Left lobe of liver (tissue), 2 donors: ENCODE results near the gene ZCCHC24. TPM values are rescaled to one million over a fixed set of nuclear protein-coding genes. Genes with fewer than 3 reads are reported as not detected.
A peak's percentile ranks its signal among the peaks of the same experiment; 100 is the strongest.

Experiments
- ATAC-seq: fragments of 200-7000 bp; cut with Tn5 transposase; one replicate; pipeline ENCODE4 v1.9.1; 2020; ENCODE audit warnings: mild to moderate bottlenecking, moderate library complexity
- DNase-seq: peaks from one replicate; pipeline ENCODE4 v3.0.0-alpha.2; 2020; ENCODE audit warnings: low spot score
- total RNA-seq: library from RNA; stranded (reverse); gene quantifications from one replicate; pipeline ENCODE4 v1.2.1, GENCODE V29; 2021
- donor health status: DM: no; HTN: no; CAD: no; lungs with moderate emphysema.
- donor health status: DM: no; HTN: yes; CAD: no.

Gene ZCCHC24
- total RNA-seq, 1 donor from 2014 or later, result 30.5 TPM

GRCh38 chr10:79415736-79416577 is 29.5 kb downstream of the ZCCHC24 start:
- DNase-seq (no peak), ATAC-seq (no peak)

DNA sequence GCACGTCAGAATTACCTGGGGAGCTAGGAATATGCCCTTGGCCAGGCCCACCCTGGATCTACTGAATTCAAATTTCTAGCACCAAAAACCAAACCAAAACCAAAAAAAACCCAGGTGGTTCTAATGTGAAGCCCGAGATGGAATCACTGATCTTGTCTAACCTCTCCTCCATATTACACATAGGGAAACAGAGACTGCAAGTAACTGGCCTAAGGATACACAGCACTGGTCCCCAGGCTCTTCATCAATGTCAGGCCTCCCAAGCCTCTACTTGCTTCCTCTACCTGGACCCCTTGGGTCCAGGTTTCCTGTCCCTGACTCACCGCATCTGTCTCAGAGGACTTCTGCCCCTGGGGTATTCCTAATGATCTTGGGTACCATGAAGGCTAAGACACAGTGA is 30.7 kb downstream of the ZCCHC24 start:
- no peak for DNase-seq
- ATAC-seq, result no peak

- ATAC-seq (no peak), DNase-seq (no peak)
Observed at GRCh38 chr10:79413196-79413595, 32.2 kb downstream of the ZCCHC24 start.

DNA sequence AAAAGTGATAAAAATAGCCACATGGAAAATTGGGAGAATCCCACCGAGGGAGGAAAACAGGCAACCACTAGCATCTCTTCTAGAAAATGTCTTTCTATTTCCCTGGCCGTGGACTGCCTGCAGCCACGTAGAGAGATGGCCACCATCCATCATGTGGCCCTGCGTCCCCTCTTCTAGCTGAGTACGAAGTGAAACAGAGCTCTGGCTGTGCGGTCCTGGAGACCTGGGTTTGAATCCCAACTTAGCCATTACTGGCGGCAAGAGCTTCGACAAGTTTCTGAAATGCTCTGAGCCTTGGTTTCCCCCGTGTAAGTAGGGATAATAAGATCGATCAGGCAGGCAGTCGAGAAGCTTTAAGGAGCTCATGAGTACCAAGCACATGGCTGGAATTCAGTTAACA is 32.9 kb downstream of the ZCCHC24 start:
- ATAC-seq (no peak), DNase-seq (no peak)

- ATAC-seq (no peak), DNase-seq (peak; percentile 66)
Observed at GRCh38 chr10:79411546-79412495, 33.6 kb downstream of the ZCCHC24 start.

GRCh38 chr10:79410315-79411094 is 34.9 kb downstream of the ZCCHC24 start:
- ATAC-seq (no peak), DNase-seq (no peak)

- no peak for DNase-seq
- ATAC-seq, result no peak
Observed at GRCh38 chr10:79409726-79410085, 35.7 kb downstream of the ZCCHC24 start.

DNA sequence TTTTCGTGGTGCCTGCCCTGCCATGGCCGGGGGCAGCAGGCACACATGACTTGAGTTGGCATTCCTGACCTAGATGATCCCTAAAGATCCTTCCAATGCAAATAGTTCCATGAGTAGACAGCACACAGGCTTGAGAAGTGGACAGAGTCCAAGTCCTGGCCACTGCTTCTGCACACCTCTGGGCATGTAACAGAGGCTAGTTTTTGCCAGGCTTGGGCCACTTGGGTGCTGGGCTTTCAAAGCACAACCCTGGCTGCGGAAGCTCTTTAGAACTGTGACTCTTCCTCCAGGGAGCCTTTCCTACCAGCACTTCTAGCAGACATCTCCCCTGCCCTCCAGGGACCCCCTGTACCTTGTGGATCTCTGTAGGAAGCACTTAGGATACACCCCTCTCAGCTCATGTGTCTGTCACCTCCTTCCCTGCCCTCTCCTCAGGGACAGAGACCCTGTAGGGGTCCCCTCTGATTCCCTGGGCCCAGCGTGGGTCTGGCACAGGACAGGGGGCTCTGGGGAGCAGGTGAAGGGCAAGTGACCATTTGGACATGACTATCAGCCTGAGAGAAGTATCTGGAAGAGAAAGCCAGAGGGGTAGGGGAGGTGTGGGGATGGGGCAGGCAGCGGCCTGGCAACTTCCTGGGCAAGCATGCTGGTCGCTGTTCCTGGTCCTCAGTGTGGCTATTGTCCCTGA is 36.2 kb downstream of the ZCCHC24 start:
- ATAC-seq (peak; percentile 56), DNase-seq (peak; percentile 86)

DNA sequence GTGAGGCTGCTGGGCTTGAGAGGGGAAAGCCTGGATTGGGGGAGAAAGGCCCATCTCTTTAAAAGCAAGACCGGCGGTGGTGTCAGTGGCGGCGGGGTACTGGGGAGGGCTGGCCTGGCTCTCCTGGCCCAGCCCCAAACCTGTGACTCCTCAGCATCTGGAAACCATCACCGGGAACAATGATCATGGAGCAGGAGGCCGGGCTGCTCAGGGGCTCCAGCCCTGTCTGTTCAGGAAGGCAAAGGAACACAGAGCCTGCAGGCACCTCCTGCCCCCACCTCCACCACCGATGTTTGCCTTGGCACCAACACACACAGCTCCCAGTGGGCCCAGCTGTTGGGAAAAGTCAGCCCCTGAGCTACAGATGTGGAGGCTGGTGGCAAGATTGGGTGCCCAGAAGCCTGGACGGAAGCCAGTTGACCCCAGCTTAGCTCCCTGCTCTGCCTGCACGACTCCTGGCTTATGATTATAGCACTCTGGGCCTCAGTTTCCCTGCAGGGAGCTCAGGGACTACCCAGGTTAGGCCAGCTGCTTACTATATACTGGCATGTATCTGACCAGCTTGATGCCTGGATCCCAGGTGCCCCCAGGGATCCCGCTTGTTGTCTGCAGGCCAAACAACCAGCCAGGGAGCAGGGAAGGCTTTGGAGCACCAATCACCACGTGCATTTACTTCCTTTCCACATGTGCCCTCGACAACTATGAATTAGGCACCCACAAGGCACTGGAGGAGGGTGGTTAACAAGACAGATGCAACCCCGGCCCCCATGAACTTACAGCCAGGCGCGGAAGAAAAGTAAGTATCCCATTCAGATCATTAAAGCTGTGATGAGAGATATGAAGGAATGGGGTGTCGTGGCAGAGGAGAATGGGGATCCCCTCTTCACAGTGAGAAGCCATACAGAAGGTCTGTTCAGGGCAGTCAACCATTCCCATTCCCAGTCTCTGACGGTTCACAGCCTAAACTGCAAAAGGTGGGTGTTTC is 37.3 kb downstream of the ZCCHC24 start:
- ATAC-seq, result peak; percentile 38

DNA sequence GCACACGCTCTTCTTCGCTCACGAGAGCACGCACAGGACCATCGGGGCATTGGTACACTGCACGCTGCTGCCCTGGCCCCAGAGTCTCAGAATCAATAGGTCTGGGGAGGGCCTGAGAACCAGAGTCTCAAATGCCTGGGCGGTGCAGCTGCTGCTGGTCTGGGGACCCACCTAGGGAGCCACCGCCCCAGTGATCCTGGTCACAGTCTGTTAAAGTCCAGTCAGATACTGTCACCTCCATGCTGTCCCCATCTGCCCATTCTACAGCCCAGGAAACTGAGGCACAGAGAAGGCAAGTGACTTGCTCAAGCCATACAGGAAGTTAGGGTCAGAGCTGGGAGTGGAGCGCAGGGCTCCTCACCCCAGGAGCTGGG is 38.0 kb downstream of the ZCCHC24 start:
- peak; percentile 44 for DNase-seq
- no peak for ATAC-seq

More for the DNA sequence above, 37.3 kb downstream of the ZCCHC24 start:
- DNase-seq, result peak; percentile 76

DNA sequence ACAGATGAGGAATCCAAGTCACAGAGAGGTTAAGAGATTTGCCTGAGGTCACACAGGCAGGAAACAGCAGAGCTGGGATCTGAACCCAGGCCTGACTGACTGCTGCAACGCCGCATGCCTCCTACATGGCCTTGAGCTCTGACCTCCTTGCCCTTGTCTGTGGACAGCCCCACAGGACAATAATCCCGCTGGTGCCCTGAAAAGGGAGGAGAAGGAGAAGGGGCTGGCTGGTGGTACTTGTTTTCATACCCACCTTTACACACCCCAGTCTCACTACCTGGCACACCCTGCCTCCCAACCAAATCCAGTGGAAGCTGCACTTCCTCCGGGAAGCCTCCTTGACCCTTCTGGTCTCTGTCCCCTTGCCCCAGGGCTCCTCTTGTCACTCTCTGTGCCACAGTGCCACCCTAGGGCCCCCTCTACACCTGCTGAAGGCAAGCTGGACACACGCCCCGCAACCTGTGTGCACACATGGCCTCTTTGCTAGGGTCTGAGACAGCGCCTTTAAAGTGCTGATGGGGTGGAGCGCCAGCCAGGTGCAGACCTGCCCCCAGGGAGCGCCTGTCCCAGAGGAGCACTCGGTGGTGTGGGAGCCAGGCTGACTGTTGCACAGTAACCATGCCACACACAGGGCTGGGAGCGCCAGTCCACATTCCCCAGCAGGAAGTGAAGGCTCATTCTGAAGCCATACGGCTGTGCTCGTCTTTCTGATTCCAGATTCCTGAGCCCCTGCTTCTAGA is 38.6 kb downstream of the ZCCHC24 start:
- peak; percentile 57 for DNase-seq

GRCh38 chr10:79405995-79406515 is 39.4 kb downstream of the ZCCHC24 start:
- ATAC-seq, result peak; percentile 1
- DNase-seq, result peak; percentile 59

More for the DNA sequence above, 38.6 kb downstream of the ZCCHC24 start:
- peak; percentile 34 for ATAC-seq

DNA sequence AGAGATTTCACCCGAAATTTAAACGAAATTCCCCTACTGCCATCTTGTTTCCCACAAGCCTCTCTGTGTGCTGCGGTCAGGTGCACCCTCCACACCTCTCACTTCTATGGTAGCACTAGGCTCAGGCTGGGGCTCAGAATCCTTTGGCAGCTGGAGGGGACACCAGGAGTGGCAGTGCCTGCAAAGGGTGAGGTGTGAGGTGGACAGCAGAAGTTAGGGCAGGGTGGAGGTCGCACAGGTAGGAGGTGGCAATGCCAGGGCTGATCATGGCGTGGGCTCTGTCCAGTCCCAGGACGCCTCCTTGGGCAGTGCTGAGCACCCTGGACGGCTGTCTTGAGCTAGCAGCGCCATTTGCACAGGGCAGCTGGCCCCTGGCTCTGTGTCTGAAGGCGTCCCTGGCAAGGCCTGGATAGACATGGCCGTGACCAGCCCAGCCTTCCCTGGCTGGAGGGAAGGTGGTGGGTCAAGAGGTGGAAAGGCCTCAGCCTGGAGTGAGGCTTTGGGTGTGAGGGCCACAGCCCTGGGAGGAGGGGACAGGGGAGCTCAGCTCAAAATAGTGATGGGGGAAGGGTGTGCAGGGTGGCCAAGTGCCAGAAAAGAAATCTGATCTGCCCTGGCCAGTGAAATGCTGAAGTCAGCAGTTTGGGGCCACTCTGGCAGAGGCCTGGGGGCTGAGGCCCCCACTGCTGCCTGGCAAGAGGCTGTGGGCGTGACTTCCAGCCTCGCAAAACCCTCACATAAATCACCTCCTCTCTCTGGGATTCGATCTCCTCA is 40.0 kb downstream of the ZCCHC24 start:
- ATAC-seq (peak; percentile 47), DNase-seq (peak; percentile 90)

- ATAC-seq (no peak), DNase-seq (no peak)
Observed at GRCh38 chr10:79404690-79405131, 40.7 kb downstream of the ZCCHC24 start.

- DNase-seq, result peak; percentile 65
- peak; percentile 7 for ATAC-seq
Observed at GRCh38 chr10:79404231-79404609, 41.2 kb downstream of the ZCCHC24 start.

GRCh38 chr10:79403441-79404230 is 41.8 kb downstream of the ZCCHC24 start:
- DNase-seq, result peak; percentile 51
- no peak for ATAC-seq

- DNase-seq, result no peak
- ATAC-seq, result no peak
Observed at GRCh38 chr10:79402951-79403350, 42.5 kb downstream of the ZCCHC24 start.
